ENCODE measurements around the gene TSPAN9. TPM values are rescaled to one million over a fixed set of nuclear protein-coding genes. Genes with fewer than 3 reads are reported as not detected.

The TSPAN9 gene
- total RNA-seq, 1 donor from 2014 or later, result 40.9 TPM

- Histone ChIP-seq H3K9ac (ENCODE audit: low read length) (peak overlapping the region; percentile 83), H3K79me2 (ENCODE audit: insufficient read depth, low read length) (peaks cover 18% of the 10 kb centered on the region), H2AFZ (ENCODE audit: low read depth, low read length) (no peak overlapping the region), H3K4me3 (ENCODE audit: insufficient read depth, low read depth, low read length) (no peak overlapping the region), H3K27ac (ENCODE audit: low read depth, low read length) (peak overlapping the region; percentile 94), H3K4me1 (ENCODE audit: insufficient read depth, low read length) (peaks cover 46% of the 10 kb centered on the region), H3K9me3 (ENCODE audit: insufficient read depth, low read depth, low read length) (no peaks in the 10 kb centered on the region), H3K4me2 (ENCODE audit: low read length) (peak overlapping the region; percentile 80), H3K36me3 (ENCODE audit: insufficient read depth, low read length) (no peaks in the 10 kb centered on the region), H4K20me1 (ENCODE audit: insufficient read depth, low read length) (peaks cover 10% of the 10 kb centered on the region), H3K27me3 (ENCODE audit: insufficient read depth, low read length) (no peaks in the 10 kb centered on the region)
- peak overlapping the region; percentile 2 for H3K4me3 Mint-ChIP-seq (ENCODE audit: unreplicated experiment)
- peak overlapping the region; percentile 97 for H3K27ac Mint-ChIP-seq (ENCODE audit: unreplicated experiment)
- no peaks in the 10 kb centered on the region for H3K27me3 Mint-ChIP-seq (ENCODE audit: low read depth, unreplicated experiment)
- DNase-seq (ENCODE audit: low read depth), result peak; percentile 95
- peak; percentile 96 for FAIRE-seq
- peaks cover 51% of the 10 kb centered on the region for H3K4me1 Mint-ChIP-seq (ENCODE audit: low read depth, unreplicated experiment)
- H3K9me3 Mint-ChIP-seq (ENCODE audit: unreplicated experiment), result no peaks in the 10 kb centered on the region
- TF ChIP-seq EZH2 (IDR thresholded peaks at IDR 0.05; ENCODE audit: insufficient read depth, low read length) (no peak), CTCF (IDR thresholded peaks at IDR 0.05; ENCODE audit: insufficient read depth, low read depth, low read length) (no peak)
- H3K36me3 Mint-ChIP-seq (ENCODE audit: low read depth, unreplicated experiment), result no peaks in the 10 kb centered on the region
Observed at GRCh38 chr12:3170423-3171194, 93.4 kb downstream of the TSPAN9 start.

GRCh38 chr12:3171195-3171591 lies 94.0 kb downstream of the TSPAN9 start:
- H3K4me1 ChIP-seq (ENCODE audit: insufficient read depth, low read length), result peaks cover 46% of the 10 kb centered on the region
- peaks cover 8% of the 10 kb centered on the region for H4K20me1 ChIP-seq (ENCODE audit: insufficient read depth, low read length)
- no peaks in the 10 kb centered on the region for H3K36me3 ChIP-seq (ENCODE audit: insufficient read depth, low read length)
- Mint-ChIP-seq H3K27ac (ENCODE audit: unreplicated experiment) (peak overlapping the region; percentile 97), H3K4me1 (ENCODE audit: low read depth, unreplicated experiment) (peaks cover 48% of the 10 kb centered on the region), H3K36me3 (ENCODE audit: low read depth, unreplicated experiment) (no peaks in the 10 kb centered on the region), H3K9me3 (ENCODE audit: unreplicated experiment) (no peaks in the 10 kb centered on the region), H3K4me3 (ENCODE audit: unreplicated experiment) (no peak overlapping the region), H3K27me3 (ENCODE audit: low read depth, unreplicated experiment) (peaks cover 3% of the 10 kb centered on the region)
- no peak overlapping the region for H2AFZ ChIP-seq (ENCODE audit: low read depth, low read length)
- TF ChIP-seq CTCF (IDR thresholded peaks at IDR 0.05; ENCODE audit: insufficient read depth, low read depth, low read length) (no peak), EZH2 (IDR thresholded peaks at IDR 0.05; ENCODE audit: insufficient read depth, low read length) (no peak)
- peaks cover 18% of the 10 kb centered on the region for H3K79me2 ChIP-seq (ENCODE audit: insufficient read depth, low read length)
- no peaks in the 10 kb centered on the region for H3K27me3 ChIP-seq (ENCODE audit: insufficient read depth, low read length)
- H3K27ac ChIP-seq (ENCODE audit: low read depth, low read length), result peak overlapping the region; percentile 94
- H3K9me3 ChIP-seq (ENCODE audit: insufficient read depth, low read depth, low read length), result no peaks in the 10 kb centered on the region
- FAIRE-seq (peak; percentile 65), DNase-seq (ENCODE audit: low read depth) (peak; percentile 23)
- peak overlapping the region; percentile 83 for H3K9ac ChIP-seq (ENCODE audit: low read length)
- H3K4me3 ChIP-seq (ENCODE audit: insufficient read depth, low read depth, low read length), result no peak overlapping the region
- peak overlapping the region; percentile 80 for H3K4me2 ChIP-seq (ENCODE audit: low read length)
